Brain pericyte (primary cell): ENCODE measurements around the gene CADM1.
"Not testable (repeated sequence)": the region's sequence is repeated elsewhere in the genome, so short reads cannot be mapped to it uniquely, and the experiment has no call there.

Experiments used
- DNase-seq: peaks from one replicate; pipeline ENCODE4 v3.0.0-alpha.2; 2012; ENCODE audit warnings: low read depth, low spot score

The CADM1 gene

DNA sequence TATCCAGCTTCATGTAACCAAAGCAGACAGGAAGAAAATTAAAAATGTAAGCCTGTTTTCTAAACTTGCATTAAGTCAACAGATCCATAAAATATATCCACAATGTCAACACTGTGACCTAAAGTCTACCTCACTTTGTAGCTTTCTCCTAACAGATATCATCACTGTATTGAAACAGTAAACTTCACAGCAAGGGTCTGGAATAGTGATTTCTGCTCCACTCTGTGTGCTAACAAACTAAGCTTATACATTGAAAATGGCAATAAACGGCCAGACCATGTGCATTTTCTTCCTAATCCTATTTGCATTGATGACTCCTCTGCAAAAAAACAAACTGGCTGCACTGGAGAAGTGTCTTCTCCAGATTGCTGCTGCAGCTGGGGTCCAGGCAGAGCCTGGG, 26.8 kb downstream of the CADM1 start:
- no peak for DNase-seq

DNA sequence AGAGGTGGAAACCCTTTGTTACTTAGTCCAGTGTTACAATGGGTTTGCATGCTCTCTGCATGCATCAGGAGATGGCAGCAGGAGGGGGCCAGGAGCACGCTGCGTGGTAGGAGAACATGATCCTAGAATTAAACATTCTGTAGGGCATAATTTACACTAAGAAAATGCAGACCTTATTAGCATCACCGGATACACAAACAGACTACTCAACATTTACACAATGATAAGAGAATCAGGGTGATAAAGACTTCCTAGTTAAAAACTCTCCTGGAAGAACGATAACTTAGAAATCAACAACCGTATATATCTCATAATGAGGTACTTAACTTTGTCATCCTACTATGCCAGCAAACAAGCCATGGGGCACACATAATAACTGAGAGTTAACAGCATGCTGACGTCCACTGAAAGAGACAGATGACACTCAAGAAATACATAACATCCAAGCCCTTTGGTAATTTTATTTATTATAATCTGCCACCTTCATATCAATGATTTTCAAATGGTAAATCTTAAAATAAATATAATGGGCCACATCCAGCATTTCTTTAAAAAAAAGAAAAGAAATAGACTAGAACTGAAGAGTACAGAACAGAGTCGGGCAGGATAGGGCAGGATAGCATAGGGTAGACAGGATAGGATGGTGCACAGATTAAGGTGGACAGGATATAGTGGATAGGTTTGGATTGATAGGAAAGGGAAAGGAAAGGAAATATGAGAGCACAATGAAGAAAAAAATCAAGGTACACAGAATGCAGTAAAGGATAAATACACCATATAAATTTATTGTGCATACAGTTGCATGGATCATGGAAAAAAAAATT, 27.5 kb downstream of the CADM1 start:
- no peak for DNase-seq

- DNase-seq: no peak
Observed at GRCh38 chr11:115475564-115475963, 28.7 kb downstream of the CADM1 start.

DNA sequence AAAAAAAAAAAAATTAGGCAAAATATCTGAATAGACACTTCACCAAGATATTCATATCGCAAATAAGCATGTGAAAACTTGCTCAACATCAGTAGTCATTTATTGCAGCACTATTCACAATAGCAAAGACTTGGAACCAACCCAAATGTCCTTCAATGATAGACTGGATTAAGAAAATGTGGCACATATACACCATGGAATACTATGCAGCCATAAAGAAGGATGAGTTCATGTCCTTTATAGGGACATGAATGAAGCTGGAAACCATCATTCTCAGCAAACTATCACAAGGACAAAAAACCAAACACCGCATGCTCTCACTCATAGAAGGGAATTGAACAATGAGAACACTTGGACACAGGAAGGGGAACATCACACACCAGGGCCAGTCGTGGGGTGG, 29.9 kb downstream of the CADM1 start:
- DNase-seq: not testable (repeated sequence)

DNA sequence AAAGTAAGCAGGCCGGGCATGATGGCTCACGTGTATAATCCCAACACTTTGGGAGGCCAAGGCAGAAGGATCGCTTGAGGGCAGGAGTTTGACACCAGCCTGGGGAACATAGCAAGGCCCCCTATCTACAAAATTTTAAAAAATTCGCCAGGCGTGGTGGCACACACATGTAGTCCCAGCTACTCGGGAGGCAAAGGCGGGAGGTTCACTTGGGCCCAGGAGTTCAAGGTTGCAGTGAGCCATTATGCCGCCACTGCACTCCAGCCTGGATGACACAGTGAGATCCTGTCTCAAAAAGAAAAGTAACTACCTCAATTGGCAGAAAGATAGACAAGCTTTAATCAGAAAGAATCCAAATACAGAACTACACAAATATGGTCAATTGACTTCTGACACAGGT, 31.0 kb downstream of the CADM1 start:
- no peak for DNase-seq

DNA sequence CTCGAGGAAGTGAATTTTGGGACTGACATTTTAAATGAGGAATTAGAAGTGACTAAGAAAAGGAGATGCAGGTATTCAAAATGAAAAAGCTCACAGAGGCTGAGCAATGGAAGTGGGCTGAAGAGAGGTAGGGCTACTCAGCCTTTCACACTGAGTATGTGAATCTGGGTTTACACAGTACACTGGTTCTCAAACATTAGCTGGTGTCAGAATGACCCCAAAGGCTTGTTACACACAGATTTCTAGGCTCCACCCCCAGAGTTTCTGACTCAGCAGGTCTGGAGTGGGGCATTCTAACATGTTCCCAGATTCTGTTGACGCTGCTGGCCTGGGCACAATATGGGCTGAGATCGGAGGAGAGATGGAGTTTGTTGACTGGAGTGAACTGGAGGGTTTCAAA, 32.8 kb downstream of the CADM1 start:
- DNase-seq: no peak

GRCh38 chr11:115470928-115471327, 33.3 kb downstream of the CADM1 start:
- DNase-seq: no peak

- no peak for DNase-seq
Observed at GRCh38 chr11:115469361-115469760, 34.9 kb downstream of the CADM1 start.

GRCh38 chr11:115466122-115466521, 38.1 kb downstream of the CADM1 start:
- no peak for DNase-seq

GRCh38 chr11:115464269-115464668, 39.9 kb downstream of the CADM1 start:
- DNase-seq: no peak

DNA sequence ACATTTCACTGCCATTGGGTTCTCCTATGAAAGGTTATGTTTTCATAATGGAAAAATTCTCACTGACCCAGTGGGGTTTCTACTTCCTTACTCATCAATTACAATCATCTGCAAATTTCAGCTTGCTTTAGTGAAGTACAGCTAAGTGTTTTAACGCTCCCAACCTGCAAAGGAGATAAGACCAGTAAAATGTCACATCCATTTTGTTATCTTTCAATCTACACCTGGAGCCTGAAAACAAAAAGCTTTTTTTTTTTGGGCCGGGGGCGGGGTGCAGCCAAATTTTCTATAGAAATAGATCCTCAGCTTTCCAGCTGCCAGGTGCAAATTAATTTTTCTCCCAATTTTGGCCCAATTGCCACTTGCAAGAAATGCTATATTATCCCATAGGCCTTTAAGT, 40.6 kb downstream of the CADM1 start:
- DNase-seq: no peak

DNA sequence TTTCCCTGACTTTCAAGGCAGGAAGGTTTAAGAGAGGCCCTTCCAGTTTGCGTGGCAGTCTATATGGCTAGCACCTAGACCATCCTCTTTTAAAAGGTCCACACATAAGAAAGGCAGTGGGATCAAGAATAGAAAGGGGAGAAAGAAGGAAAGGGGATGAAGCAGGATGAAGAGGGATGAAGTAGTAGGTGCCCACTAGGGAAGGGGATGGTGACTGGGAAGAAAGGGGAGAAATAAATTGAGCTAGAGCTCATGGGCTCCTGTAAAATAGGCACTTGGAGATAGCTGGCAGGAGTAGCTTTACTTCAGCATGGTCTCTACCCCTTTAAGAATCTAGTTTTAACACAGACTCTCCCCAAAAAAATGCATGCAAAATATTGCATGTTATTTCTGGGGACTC, 41.5 kb downstream of the CADM1 start:
- no peak for DNase-seq

DNA sequence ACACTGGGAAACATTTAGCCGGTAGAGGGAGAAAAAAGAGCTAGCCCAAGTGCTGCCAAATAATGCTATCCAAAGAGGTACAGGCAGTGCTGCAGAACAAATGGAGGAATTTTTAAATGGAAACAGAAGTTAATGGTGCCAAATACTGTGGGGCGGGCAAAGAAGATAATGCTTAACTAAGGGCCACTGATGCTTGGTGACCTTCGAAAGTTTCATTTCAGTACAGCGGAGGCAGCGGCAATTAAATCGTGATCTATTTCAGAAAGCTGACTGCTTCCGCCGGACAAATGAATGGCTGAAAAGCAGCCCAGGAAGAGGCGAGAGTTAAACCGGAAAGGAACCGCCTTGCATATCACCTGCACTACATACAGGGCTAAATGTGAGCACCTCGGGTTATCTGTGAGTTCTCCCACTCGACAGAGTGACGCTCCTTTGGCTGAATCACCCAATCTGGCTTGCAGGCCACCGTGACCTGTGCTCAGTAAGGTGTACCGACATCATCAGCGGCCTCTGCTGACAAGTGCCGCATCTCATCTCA, 42.1 kb downstream of the CADM1 start:
- no peak for DNase-seq

GRCh38 chr11:115460512-115460911, 43.7 kb downstream of the CADM1 start:
- no peak for DNase-seq

GRCh38 chr11:115459563-115459962, 44.7 kb downstream of the CADM1 start:
- DNase-seq: no peak

DNA sequence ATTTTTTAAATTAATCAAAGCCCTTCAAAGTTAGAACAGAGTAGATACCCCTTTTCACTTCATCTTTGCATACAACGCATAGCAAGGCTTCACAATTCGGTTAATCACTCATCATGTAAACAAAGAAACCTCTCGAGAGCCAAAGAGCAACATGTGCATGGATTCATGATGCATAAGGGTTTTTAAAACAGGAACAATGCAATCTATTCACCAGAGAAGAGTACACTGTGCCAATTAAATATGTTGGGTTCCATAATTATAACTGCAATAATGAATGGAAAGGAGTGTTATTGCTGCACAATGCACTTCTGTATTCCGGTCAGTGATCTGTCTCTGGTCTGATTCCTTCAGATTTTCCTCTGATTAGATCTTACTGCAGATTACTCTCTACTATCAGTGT, 45.3 kb downstream of the CADM1 start:
- DNase-seq: no peak

DNA sequence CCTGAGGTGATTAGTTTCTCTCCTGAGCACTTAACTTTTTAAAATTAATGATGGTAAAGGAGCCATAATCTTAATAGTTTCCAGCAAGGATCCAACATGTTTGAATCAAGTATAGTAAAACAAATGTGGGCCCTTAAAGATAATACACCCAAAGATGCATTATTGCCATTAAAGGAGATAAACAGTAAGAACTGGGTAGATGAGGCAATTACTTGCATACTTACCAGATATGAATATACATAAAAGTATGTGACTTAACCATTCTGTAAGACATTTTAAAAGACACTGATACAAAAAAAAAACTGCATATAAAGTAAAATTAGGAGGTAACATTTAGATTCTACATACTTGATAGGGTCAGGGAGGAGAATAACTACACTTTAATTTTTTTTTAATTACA, 48.2 kb downstream of the CADM1 start:
- DNase-seq: no peak

DNA sequence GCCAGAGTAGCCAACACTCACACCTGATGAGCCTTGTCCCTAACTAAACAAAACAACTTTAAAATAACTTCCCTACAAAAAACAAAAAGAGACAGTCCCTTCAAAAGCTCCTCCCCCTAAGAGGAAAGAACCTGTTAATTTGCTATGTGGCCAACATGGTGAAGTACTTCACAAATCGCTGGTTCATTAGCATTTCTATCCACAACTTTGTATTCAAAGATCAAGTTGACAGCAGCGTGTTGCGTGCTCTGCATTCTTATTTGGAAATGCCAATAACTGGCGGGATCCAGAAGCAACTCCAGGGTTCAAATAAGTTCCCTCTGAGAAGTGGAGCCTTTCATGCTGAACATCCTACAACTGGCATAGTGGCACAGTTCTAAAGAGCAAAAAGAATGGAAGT, 48.6 kb downstream of the CADM1 start:
- DNase-seq: no peak

DNA sequence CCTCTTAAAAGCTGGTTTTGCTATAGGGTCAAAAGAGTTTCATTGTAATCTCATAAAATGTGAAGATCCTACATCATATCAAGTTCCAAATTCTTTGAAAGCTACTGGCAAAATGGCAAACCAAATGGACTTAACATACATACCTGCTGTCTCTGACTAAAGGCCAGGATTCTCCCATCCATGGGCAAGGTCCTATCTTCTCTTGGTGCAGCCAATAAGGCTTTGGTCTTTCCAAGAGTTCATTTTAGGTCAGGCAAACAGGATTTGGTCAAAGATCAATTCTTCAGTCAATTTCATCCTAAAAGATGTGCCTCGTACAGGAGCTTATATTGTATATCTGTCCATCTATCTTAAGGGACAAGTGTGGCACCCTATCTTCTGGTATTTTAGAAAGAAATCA, 49.7 kb downstream of the CADM1 start:
- DNase-seq: no peak

GRCh38 chr11:115453693-115454490, 50.3 kb downstream of the CADM1 start:
- no peak for DNase-seq

- DNase-seq: no peak
Observed at GRCh38 chr11:115452241-115452640, 52.0 kb downstream of the CADM1 start.

DNA sequence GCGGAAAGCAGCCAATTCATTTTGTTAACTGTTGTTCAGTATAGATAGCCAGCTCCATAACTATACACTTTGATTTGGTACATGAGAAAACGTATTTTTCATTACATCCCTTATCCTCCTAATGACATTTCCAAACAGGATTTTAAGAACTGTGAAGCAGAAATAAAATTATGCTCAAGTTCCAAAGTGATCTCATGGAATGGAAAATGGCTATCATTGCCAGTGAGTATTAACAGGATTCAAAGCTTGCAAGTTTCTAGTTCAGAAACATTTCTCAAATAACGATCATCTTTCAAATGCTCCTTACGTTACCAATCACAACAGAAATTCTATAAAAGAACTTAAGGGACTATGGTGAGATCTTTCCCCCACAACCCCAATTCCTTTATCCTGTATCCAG, 53.7 kb downstream of the CADM1 start:
- DNase-seq: no peak
